GM12891 (cell line): Measurements from ENCODE around the gene KIAA1755.

Experiments used
- POLR2A ChIP-seq: IDR thresholded peaks from 2 replicates; pipeline ENCODE4 v1.6.1; 2011; ENCODE audit warnings: low read depth, low read length, control low read depth
- POLR2AphosphoS5 ChIP-seq: IDR thresholded peaks from 2 replicates; pipeline ENCODE4 v1.6.1; 2011; ENCODE audit warnings: low read depth, low read length, control low read depth
- POU2F2 ChIP-seq: IDR thresholded peaks from 2 replicates; pipeline ENCODE4 v1.6.1; 2011; ENCODE audit warnings: low read depth, mild to moderate bottlenecking, control low read depth, low read length, moderate library complexity
- SPI1 ChIP-seq: IDR thresholded peaks from 2 replicates; pipeline ENCODE4 v1.6.1; 2011; ENCODE audit warnings: low read depth, low read length, control low read depth

DNA sequence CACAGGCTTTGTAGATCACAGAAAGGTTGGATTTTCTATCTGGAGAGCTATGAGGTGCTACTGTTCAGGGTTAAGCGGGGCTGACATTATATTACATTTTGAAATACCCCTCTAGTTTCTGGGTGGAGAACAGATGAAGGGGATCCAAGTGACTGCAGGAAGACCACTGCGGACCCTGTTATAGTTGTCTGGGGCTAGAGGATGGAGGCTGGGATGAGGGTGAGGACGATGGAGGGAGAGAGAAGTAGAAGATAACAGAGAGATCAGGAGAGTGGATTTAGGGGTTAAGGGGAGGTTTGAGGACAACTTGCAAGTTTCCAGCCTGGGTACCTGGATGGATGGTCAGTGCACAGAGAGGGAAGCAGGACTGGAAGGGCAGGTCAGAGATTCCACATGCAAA, 52.0 kb downstream of the KIAA1755 start:
- TF ChIP-seq POU2F2 (no peak), POLR2AphosphoS5 (no peak), POLR2A (no peak), SPI1 (no peak)
